Putamen (tissue), 1 donor: ENCODE data around the gene RIC8B.

ENCODE experiments used
- DNase-seq: peaks from one replicate; pipeline ENCODE4 v3.0.0-alpha.2; 2016; ENCODE audit warnings: low spot score

Gene RIC8B

GRCh38 chr12:106801830-106802533 lies 27.5 kb downstream of the RIC8B start:
- DNase-seq = no peak

DNA sequence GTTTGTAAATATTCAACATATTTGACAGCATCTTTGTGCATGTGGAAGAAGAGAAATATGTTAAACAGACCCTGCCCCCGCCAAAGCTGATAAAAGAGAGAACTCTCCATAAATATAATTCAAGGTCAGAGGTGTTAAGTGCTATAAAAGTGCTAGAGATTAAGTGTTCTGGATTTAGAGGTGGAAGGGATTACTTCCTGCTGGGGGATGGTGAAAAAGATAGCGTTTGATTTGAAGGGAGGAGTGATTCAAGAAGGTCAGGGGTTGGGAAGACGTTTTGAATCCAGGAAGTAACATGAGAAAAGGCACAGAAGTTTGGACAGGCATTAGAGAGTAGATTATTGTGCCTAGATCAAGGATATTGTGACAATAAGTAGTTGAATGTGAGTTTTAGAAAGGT lies 30.2 kb downstream of the RIC8B start:
- DNase-seq = no peak

DNA sequence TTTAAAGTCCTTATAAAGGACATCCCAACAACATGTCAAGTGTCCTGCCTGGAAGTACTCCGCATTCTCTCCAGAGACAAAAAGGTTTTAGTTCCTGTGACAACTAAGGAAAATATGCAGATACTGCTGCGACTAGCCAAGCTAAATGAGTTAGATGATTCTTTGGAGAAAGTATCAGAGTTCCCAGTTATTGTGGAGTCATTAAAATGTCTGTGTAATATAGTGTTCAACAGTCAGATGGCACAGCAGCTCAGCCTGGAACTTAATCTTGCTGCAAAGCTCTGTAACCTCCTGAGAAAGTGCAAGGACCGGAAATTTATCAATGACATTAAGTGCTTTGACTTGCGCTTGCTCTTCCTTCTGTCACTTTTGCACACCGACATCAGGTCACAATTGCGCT lies 40.2 kb downstream of the RIC8B start:
- DNase-seq = no peak

- DNase-seq = no peak
These were observed 41.3 kb downstream of the RIC8B start for GRCh38 chr12:106815741-106816140.

DNA sequence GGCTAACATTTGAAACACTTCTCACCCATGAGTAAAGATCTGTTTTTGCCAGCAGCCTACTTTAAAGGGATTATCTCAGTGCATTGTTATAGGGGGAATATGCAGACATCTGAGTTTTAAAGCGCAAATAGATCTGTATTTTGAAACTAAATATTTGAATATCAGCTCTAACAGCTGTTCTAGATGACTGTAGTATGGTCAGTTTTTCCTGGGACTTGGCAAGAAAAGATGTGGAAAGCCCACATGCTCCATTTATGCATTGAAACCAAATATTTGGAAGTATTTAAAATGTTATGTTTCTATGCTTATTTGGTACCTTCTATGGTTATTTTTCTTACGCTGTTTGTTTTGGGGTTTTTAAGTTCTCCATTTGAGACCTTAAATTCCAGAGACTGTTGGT lies 41.7 kb downstream of the RIC8B start:
- no peak for DNase-seq

DNA sequence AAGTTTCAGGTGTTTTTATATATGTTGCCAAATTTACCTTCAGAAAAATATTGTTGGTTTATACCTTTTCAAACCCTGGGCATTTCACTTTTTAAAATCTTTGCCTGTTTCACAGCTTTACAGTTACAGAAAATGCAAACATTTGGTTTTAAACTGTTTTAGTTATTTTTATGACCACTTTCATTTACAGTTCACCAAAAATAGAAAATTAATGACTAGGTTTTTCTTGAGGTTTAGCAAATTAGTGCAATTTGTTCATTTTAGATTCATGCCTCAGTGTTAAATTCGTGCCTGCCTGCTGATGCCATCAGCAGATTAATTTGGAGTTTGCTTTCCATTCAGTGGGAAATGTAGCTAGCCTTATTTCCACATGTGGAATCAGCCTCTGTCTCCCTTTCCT lies 45.5 kb downstream of the RIC8B start:
- DNase-seq = no peak

DNA sequence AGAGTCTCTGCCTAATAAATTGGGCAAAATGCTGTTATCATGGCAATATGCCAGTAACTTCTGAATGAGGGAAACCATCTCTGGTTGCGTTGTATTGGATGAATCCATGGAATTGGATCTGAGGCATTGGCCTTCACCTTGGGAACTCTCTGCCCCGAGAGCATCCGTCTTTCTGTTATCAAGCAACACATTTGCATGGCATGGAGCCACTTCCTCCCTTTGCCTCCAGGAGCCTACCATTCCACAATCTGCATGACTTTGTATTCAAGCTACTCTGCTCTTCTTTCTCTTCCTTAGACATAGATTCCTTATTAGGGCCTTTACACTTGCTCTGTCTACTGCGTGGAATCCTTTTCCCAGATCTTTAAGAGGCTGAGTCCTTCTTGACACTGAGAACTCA lies 57.2 kb downstream of the RIC8B start:
- DNase-seq = no peak

DNA sequence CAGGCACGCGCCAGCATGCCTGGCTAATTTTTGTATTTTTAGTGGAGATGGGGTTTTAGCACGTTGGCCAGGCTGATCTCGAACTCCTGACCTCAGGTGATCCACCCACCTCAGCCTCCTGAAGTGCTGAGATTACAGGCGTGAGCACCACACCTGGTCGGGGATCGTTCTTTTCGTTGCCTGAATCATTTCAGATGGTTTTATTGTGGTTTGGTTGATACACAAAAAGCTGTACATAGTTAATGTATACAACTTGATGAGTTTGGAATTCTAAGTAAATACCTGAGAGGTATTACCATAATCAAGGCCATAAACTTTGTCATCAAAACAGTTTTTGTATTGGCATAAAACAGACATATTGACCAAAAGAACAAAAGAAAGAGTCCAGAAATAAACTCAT lies 63.3 kb downstream of the RIC8B start:
- DNase-seq = no peak

DNA sequence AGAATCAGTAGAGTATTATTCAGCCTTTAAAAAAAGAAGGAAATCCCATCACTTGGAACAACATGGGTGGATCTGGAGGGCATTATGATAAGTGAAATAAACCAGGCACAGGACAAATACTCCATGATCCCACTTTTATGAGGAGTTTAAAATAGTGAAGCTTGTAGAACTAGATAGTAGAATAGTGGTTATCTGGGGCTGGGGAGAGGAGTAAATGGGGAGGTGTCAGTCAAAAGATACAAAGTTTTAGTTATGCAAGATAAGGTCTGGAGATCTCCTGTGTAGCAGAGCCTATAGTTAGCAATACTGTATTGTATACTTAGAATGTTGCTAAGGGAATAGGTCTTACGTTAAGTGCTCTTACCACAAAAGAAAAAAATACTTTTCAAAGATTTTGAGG lies 64.9 kb downstream of the RIC8B start:
- DNase-seq = no peak

- DNase-seq = peak; percentile 24
These were observed 65.8 kb downstream of the RIC8B start for GRCh38 chr12:106840243-106840642.

GRCh38 chr12:106841510-106842302 lies 67.2 kb downstream of the RIC8B start:
- DNase-seq = peak; percentile 31

GRCh38 chr12:106845902-106846301 lies 71.4 kb downstream of the RIC8B start:
- no peak for DNase-seq

- DNase-seq = no peak
These were observed 73.4 kb downstream of the RIC8B start for GRCh38 chr12:106847861-106848260.

DNA sequence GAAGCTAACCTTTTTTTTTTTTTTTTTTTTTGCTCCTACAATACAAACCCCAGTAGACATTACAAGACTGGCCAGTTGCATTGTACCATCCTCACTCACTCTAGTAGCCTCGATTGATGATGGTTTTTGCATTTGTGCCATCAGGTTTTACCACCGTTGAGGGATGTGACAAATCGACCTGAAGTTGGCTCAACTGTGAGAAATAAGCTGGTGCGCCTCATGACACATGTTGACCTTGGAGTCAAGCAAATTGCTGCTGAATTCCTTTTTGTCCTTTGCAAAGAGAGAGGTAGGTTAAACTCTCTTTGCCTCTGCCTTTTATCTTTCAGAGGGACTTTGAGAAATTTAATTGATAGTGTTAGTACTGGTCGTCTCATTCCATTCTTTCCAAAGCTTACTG lies 76.8 kb downstream of the RIC8B start:
- no peak for DNase-seq

DNA sequence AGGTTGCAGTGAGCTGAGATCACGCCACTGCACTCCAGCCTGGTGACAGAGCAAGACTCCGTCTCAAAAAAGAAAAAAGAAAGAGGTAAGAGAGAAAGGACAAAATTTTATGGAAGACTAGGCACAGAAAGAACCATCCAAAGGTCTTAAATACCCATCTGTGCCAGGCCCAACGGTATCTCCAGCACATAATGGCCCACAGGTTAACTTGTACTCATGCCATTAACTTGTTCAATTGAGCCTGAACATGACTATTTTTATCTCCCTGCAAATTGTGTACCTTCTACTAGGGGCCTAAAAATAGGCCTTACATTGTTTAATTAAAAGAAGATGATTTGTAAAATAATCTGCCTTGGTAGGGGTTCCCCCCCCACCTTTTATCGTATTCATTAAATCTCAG lies 80.2 kb downstream of the RIC8B start:
- DNase-seq = no peak

DNA sequence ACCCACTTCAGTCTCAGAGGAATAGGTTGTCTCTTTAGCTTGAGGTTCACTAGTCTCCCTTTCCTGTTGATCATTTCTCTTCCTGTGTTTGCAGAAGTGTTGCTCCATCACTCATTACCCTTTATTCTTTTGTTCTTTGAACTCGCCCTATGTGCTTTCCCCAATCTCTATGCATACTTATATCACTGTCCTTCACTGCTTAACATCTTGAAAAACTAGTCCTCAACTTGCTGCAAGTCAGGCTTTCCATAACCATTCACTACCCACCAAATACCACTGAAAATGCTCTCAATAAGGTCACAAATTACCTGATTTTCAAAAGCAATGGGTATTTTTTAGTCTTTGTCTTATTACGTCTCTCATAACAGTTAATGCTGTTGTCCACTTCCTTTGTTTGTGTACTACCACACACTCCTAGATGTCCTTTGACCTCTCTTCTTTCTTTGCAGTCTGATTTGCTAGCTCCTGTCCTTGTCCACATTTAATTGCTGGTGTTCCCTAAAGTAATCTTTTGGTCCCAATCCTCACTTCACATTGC lies 80.8 kb downstream of the RIC8B start:
- no peak for DNase-seq

DNA sequence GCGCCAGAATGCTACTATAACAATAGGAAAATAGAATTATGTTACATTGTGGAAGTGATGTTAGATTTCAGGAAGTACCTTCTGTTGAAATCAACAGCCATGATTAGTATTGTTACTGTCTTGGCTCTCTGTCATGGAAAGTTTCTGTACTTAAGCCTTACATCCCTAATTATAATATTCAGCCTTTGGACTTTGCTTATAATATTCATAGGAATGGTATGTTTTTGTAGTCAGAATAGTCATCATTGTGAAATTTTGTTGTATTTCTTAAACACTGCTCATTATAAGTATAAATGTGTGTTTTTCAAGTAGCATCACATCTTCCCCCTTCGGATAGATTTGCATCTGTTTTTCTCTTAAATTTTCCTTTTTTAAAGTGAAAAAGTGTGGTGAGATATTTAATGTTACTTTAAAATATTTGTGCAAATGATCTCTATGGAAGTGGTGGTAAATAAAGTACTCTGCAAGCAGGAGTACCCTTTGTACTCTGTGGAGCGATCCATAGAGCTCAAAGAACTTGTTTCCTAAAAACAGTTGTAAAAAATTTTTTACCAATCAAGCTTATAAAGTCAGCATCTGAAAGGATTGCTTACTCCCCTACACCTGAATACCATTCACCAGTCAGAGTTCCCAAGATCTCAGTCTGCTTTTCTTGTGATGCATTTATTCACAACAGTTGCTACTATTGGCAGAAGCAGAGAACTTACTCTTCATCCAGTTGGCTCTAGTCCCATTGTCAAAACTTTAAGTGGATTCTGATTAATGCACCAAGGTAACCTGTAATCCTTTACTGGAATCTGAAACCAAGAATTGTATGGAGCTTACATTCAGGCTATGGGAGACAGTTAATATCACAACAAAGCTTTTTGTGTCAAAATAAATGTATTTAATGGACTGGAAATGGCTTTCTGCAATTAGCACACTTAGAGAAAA lies 87.8 kb downstream of the RIC8B start:
- DNase-seq = no peak

- DNase-seq = no peak
These were observed 88.7 kb downstream of the RIC8B start for GRCh38 chr12:106863189-106863588.

GRCh38 chr12:106865683-106866082 lies 91.2 kb downstream of the RIC8B start:
- DNase-seq = no peak

- DNase-seq = no peak
These were observed 92.1 kb downstream of the RIC8B start for GRCh38 chr12:106866426-106867080.

GRCh38 chr12:106867651-106868050 lies 93.2 kb downstream of the RIC8B start:
- DNase-seq = no peak
